GM19035 (cell line): ENCODE measurements around the gene TMEM171.

Experiments used
- ATAC-seq: cut with Tn5 transposase; IDR thresholded peaks from one replicate; pipeline ENCODE4 v1.9.1; 2021; ENCODE audit not compliant: unreplicated experiment

The TMEM171 gene, protein sequence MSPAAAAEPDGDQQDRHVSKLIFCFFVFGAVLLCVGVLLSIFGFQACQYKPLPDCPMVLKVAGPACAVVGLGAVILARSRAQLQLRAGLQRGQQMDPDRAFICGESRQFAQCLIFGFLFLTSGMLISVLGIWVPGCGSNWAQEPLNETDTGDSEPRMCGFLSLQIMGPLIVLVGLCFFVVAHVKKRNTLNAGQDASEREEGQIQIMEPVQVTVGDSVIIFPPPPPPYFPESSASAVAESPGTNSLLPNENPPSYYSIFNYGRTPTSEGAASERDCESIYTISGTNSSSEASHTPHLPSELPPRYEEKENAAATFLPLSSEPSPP

GRCh38 chr5:73120222-73121118 is at the start of gene TMEM171:
Gene TMEM171, plus strand, starts transcription at chr5:73120575. Its CDS starts 2,799 bp downstream, at chr5:73123374.
- ATAC-seq = no peak

- no peak for ATAC-seq
Measured at GRCh38 chr5:73081093-73081492, 39.3 kb upstream of the TMEM171 start.

DNA sequence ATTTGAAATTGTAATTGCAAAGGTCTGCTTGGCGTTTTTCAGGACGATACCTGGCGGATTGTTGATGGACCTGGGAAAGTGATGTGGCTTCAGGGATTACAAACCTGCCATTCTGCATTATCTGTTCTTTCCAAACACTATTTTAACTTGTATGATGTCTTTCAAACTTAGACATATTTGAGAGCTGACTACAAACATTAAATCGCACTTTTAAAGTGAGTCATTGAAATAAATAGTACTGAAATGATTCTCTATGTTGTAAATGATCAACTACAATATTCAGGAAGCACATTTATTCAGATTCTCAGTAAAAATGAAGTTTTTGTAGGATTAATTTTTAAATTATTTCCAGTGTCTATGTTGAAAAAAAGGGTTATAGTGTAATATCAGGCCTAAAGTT is 32.3 kb upstream of the TMEM171 start:
- ATAC-seq = no peak

- no peak for ATAC-seq
Measured at GRCh38 chr5:73093943-73094342, 26.4 kb upstream of the TMEM171 start.

DNA sequence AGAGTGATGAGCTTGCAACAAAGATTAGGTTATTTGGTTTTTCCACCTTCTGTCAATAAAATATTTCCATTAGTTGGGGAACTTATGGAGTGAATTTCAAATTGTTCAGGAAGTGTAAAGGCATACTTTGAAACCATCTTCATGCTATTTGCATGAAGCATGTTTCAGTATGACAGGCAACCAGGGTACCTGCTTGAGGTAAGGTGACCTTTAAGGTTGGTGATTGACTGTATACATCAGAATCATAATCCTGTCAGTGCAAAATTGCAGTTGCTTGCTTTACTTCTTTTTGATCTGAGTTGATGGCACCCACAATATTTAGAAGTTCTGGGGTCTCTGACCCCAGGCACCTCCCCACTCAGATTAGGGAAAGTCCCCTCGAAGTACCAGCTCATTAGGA is 26.0 kb upstream of the TMEM171 start:
- no peak for ATAC-seq

DNA sequence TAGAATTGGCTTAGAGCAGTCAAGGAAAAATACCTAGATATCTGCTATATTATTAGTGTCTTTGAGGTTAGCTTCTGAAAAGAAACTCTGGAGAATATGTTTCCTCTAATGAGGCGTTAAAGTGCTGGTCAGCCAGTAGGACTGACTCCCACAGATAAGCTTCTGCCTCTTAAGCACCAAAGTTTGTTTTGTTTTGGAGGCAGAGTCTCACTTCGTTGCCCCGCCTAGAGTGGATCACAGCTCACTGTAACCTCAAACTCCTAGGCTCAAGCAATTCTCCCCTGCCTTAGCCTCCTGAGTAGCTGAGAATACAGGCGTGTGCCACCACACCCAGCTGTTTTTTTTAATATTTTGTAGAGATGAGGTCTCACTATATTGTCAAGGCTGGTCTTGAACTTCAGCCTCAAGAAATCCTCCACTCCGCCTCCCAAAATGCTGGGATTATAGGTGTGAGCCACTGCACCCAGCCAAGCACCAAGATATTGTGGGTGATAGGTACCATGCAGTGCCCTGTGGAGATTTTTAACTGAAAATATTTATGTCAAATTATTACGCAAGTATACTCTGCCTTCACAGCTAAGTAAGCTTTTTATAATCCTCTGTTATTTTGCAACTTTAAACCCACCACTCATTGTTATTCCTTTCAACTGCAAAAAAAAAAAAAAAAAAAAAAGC is 24.7 kb upstream of the TMEM171 start:
- no peak for ATAC-seq

GRCh38 chr5:73096239-73096575 is 24.2 kb upstream of the TMEM171 start:
- no peak for ATAC-seq

DNA sequence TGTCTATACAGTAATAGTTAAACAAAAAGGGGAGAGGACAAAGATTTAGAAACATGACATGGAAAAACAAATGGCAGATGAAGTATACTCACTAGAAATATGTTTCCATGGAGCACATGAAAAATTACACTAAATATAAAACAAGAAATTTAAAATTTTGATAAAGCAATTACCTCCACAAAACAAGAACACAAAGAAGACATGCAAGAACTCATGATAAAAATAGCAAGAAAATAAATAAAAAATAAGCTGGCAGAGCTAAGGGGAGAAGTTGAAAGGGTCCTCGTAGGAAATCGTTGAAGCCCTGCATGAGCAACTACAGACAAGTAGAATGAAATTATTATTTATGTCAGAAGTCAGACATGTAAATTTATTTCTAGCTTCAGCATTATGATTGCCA is 22.6 kb upstream of the TMEM171 start:
- ATAC-seq = no peak

GRCh38 chr5:73100109-73100508 is 20.3 kb upstream of the TMEM171 start:
- no peak for ATAC-seq

DNA sequence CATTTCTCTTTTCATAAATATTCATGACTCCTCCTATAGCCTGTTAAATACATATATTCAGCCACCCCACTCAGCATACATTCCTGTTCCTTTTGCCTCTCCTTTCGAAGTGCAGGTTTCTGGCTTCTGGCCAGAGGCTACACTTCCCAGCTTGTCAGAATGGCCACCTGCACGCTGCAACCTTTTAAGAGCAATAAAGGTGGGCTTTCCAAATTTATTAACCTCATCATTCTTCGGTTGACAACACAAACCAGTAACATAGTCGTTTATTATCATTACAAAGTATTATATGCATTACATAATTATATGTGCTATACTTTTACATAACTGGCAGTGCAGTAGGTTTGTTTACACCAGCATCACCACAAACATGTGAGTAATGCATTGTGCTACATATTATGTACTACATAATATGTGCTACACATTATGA is 16.5 kb upstream of the TMEM171 start:
- no peak for ATAC-seq

- ATAC-seq = no peak
Measured at GRCh38 chr5:73104326-73104725, 16.0 kb upstream of the TMEM171 start.

DNA sequence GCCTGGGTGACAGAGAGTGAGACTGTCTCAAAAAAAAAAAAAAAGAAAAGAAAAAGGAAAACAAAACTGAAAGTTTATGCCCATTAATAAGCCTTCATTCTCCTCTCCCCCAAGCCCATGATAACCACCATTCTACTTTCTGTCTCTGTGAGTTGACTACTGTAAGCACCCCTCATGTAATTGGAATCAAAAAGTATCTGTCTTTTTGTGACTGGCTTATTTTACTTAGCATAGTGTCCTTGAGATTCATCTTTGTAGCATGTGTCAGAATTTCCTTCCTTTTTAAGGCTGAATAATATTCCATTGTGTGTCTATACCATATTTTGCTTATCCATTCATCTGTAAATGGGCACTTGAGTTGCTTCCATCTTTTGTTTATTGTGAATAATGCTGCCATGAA is 14.0 kb upstream of the TMEM171 start:
- ATAC-seq = no peak

DNA sequence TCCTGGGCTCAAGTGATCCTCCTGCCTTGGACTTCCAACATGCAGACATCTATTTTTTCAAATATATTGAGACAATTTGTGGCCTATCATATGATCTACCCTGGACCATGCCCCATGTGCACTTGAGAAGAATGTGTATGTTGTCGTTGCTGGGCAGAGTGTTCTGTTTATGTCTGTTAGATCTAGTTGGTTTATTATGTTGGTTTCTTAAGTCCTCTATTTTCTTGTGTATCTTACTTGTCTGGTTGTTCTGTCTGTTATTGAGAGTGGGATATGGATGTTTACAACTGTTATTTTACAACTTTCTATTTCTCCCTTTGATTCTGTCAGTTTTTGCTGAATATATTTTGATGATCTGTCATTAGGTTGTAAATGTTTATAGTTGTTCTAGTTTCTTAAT is 10.2 kb upstream of the TMEM171 start:
- ATAC-seq = no peak

GRCh38 chr5:73111536-73111935 is 8.8 kb upstream of the TMEM171 start:
- ATAC-seq = no peak

DNA sequence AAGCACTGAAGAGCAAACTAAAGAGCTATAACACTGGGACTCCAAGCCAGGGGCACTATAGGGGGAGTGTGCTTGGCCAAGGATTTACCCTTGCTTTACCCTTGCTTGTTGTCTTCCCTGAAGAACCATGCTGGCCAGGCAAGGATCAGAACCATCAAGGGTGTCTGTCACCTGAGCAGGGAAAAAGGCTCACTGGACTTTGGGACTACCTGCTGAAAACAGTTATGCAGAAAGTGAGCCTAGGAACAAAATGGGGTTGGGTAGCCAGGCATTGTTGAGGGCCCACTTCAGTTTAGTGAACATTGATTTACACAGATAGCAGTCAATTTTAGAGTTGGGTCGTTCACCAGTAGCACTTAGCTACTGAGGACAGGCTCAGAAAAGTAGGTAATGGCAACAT is 8.0 kb upstream of the TMEM171 start:
- no peak for ATAC-seq

- no peak for ATAC-seq
Measured at GRCh38 chr5:73114044-73114688, 6.2 kb upstream of the TMEM171 start.

DNA sequence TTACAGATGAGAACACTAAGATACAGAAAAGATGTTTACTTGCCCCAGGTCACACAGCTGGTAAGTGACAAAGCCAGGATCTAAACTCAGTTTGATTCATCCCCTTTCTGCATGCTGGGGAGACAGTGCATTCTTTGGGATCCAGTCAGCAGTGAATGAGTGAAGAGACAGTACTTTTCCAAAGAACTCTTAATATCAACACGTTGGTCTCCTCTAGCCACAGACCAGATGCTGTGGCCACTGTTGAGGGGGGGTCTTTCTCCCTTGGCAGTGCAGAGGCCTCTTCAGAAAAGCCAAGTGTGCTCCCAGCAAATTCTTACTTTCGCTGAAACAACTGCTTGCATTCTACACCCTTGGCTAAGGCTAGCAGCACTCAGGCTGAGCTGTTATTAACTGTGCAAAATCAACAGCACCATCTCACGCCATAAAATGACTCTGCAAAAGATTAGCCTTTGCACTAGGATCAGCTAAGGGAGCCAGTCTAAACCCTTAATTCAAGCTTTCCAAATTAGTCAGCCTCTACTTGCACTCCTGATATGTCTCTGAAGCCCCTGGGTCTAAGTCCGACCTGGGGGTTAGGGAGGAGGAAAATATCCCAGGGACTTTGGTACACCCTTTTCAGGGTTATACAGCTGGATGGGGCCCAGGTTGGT is 4.8 kb upstream of the TMEM171 start:
- ATAC-seq = no peak

- ATAC-seq = no peak
Measured at GRCh38 chr5:73116506-73116905, 3.9 kb upstream of the TMEM171 start.

- no peak for ATAC-seq
Measured at GRCh38 chr5:73117088-73117740, 3.2 kb upstream of the TMEM171 start.

DNA sequence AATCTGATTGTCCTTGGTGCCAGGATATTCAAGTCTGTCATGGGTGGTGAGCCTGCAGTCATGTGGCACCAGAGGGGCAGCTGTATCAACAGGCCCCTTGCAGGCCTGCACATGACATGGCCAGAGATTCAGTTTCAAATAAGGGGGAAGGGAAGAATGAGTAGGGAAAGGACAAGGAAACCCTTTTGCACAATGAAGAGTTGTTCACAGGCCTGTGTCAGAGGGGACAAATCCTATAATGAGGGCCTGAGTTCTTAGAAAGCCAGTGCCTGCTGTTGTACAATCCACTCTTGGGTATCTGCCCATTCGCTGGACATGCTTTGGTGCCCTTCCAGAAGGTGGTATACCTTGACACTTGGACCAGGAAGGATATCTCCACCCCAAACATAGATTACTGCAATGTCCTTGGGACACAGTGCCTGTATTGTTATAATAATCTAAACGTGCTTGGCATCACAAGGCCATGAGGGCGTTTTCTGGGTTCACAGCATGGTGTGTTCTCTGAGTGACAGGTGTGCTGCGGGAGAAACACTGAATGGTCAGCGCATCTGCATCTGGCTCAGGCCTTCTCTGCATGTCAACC is 1.9 kb upstream of the TMEM171 start:
- no peak for ATAC-seq
